Measurements from ENCODE around the gene TARS2.

TARS2 gene

GRCh38 chr1:150507912-150508864 lies 21.0 kb downstream of the TARS2 start, which contains the start of gene ECM1:
Gene ECM1 (plus strand): TSS chr1:150508109. CDS start chr1:150508210, 101 bp downstream.
- DNase-seq (ENCODE audit: low read depth in 3 of 3, low spot score in 1 of 3): no peak

GRCh38 chr1:150508982-150509381 lies 21.8 kb downstream of the TARS2 start:
- no peak for DNase-seq (ENCODE audit: low read depth in 3 of 3, low spot score in 1 of 3)

GRCh38 chr1:150511551-150511950 lies 24.3 kb downstream of the TARS2 start:
- DNase-seq (ENCODE audit: low read depth in 3 of 3, low spot score in 1 of 3): no peak

GRCh38 chr1:150511985-150512660 lies 24.9 kb downstream of the TARS2 start:
- no peak for DNase-seq (ENCODE audit: low read depth in 3 of 3, low spot score in 1 of 3)

GRCh38 chr1:150512846-150513245 lies 25.6 kb downstream of the TARS2 start:
- DNase-seq (ENCODE audit: low read depth in 3 of 3, low spot score in 1 of 3): no peak

- no peak for DNase-seq (ENCODE audit: low read depth in 3 of 3, low spot score in 1 of 3)
These were observed 26.2 kb downstream of the TARS2 start for GRCh38 chr1:150513351-150513791.

GRCh38 chr1:150514260-150514659 lies 27.0 kb downstream of the TARS2 start:
- DNase-seq (ENCODE audit: low read depth in 3 of 3, low spot score in 1 of 3): no peak

GRCh38 chr1:150514913-150515327 lies 27.7 kb downstream of the TARS2 start:
- DNase-seq (ENCODE audit: low read depth in 3 of 3, low spot score in 1 of 3): no peak

- peak; percentile 81 to 83 (median 82) for DNase-seq (ENCODE audit: low read depth in 3 of 3, low spot score in 1 of 3)
These were observed 28.3 kb downstream of the TARS2 start, which contains the start of gene FALEC for GRCh38 chr1:150515328-150516049. Gene FALEC (plus strand): TSS chr1:150515752.

- no peak for DNase-seq (ENCODE audit: low read depth in 3 of 3, low spot score in 1 of 3)
These were observed 28.9 kb downstream of the TARS2 start for GRCh38 chr1:150516050-150516591.

- DNase-seq (ENCODE audit: low read depth in 3 of 3, low spot score in 1 of 3): no peak
These were observed 29.4 kb downstream of the TARS2 start for GRCh38 chr1:150516616-150517015.

GRCh38 chr1:150521196-150521968 lies 34.2 kb downstream of the TARS2 start:
- DNase-seq (ENCODE audit: low read depth in 3 of 3, low spot score in 1 of 3): no peak

- DNase-seq (ENCODE audit: low read depth in 3 of 3, low spot score in 1 of 3): no peak
These were observed 38.1 kb downstream of the TARS2 start for GRCh38 chr1:150525348-150525747.

GRCh38 chr1:150528196-150528595 lies 41.0 kb downstream of the TARS2 start:
- no peak for DNase-seq (ENCODE audit: low read depth in 3 of 3, low spot score in 1 of 3)

- no peak for DNase-seq (ENCODE audit: low read depth in 3 of 3, low spot score in 1 of 3)
These were observed 41.8 kb downstream of the TARS2 start for GRCh38 chr1:150529017-150529416.

- DNase-seq (ENCODE audit: low read depth in 3 of 3, low spot score in 1 of 3): no peak
These were observed 43.4 kb downstream of the TARS2 start for GRCh38 chr1:150530491-150531159.

GRCh38 chr1:150532860-150533259 lies 45.6 kb downstream of the TARS2 start:
- no peak for DNase-seq (ENCODE audit: low read depth in 3 of 3, low spot score in 1 of 3)

- DNase-seq (ENCODE audit: low read depth in 3 of 3, low spot score in 1 of 3): no peak
These were observed 46.8 kb downstream of the TARS2 start for GRCh38 chr1:150534002-150534401.

- DNase-seq (ENCODE audit: low read depth in 3 of 3, low spot score in 1 of 3): no peak
These were observed 48.5 kb downstream of the TARS2 start for GRCh38 chr1:150535511-150536287.
